ENCODE data around the gene RFPL1.
A peak's percentile ranks its signal among the peaks of the same experiment; 100 is the strongest.

Gene RFPL1

GRCh38 chr22:29457730-29458129 lies 19.3 kb downstream of the RFPL1 start:
- no peak for TF ChIP-seq CTCF (IDR thresholded peaks at IDR 0.05; ENCODE audit: low read depth, low read length, missing control alignments)
- Histone ChIP-seq H3K4me3 (ENCODE audit: low read depth, low read length) (no peak overlapping the region), H3K27ac (no peak overlapping the region), H3K36me3 (replicated peaks) (no peaks in the 10 kb centered on the region), H3K27me3 (replicated peaks) (no peaks in the 10 kb centered on the region)
- in situ Hi-C loops (cut with HindIII; ENCODE audit: low pct_ligation_motif_present, low sequenced_read_pairs) = no loop called here
- DNase-seq = peak; percentile 47

GRCh38 chr22:29458551-29458950 lies 20.2 kb downstream of the RFPL1 start:
- Histone ChIP-seq H3K36me3 (replicated peaks) (no peaks in the 10 kb centered on the region), H3K27ac (no peak overlapping the region), H3K27me3 (replicated peaks) (no peaks in the 10 kb centered on the region), H3K4me3 (ENCODE audit: low read depth, low read length) (no peak overlapping the region)
- no peak for TF ChIP-seq CTCF (IDR thresholded peaks at IDR 0.05; ENCODE audit: low read depth, low read length, missing control alignments)
- in situ Hi-C loops (cut with HindIII; ENCODE audit: low pct_ligation_motif_present, low sequenced_read_pairs) = no loop called here
- no peak for DNase-seq

DNA sequence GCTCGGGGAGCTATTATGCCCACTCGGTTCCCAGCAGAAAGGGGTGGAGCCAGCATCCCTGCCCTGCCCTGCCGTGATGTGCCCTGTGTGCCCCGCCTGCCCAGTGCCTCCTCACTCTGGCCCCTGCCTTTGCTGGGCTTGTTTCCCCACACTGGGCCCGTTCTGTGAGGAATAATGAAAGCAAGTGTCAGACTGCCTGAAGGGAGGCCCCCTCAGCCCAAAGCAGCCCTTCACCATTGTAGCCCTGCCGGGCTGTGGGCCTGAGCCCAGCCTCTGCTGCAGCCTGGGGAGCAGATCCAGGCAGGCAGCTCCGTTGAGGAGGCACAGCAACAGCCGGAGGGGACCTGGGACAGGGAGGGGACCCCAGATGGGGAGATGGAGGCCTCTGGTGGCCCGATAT lies 21.4 kb downstream of the RFPL1 start:
- in situ Hi-C loops (cut with HindIII; ENCODE audit: low pct_ligation_motif_present, low sequenced_read_pairs) = no loop called here
- DNase-seq = no peak
- Histone ChIP-seq H3K27me3 (replicated peaks) (no peaks in the 10 kb centered on the region), H3K4me3 (ENCODE audit: low read depth, low read length) (no peak overlapping the region), H3K36me3 (replicated peaks) (no peaks in the 10 kb centered on the region), H3K27ac (no peak overlapping the region)
- no peak for TF ChIP-seq CTCF (IDR thresholded peaks at IDR 0.05; ENCODE audit: low read depth, low read length, missing control alignments)

- Histone ChIP-seq H3K27me3 (replicated peaks) (no peaks in the 10 kb centered on the region), H3K4me3 (ENCODE audit: low read depth, low read length) (no peak overlapping the region), H3K36me3 (replicated peaks) (no peaks in the 10 kb centered on the region), H3K27ac (no peak overlapping the region)
- in situ Hi-C loops (cut with HindIII; ENCODE audit: low pct_ligation_motif_present, low sequenced_read_pairs) = no loop called here
- TF ChIP-seq CTCF (IDR thresholded peaks at IDR 0.05; ENCODE audit: low read depth, low read length, missing control alignments) = no peak
- DNase-seq = no peak
Observed at GRCh38 chr22:29461263-29461662, 22.9 kb downstream of the RFPL1 start.

GRCh38 chr22:29463629-29464028 lies 25.2 kb downstream of the RFPL1 start:
- Histone ChIP-seq H3K36me3 (replicated peaks) (no peaks in the 10 kb centered on the region), H3K27ac (no peak overlapping the region), H3K4me3 (ENCODE audit: low read depth, low read length) (no peak overlapping the region), H3K27me3 (replicated peaks) (peaks cover 3% of the 10 kb centered on the region)
- no peak for TF ChIP-seq CTCF (IDR thresholded peaks at IDR 0.05; ENCODE audit: low read depth, low read length, missing control alignments)
- in situ Hi-C loops (cut with HindIII; ENCODE audit: low pct_ligation_motif_present, low sequenced_read_pairs) = no loop called here
- DNase-seq = no peak

DNA sequence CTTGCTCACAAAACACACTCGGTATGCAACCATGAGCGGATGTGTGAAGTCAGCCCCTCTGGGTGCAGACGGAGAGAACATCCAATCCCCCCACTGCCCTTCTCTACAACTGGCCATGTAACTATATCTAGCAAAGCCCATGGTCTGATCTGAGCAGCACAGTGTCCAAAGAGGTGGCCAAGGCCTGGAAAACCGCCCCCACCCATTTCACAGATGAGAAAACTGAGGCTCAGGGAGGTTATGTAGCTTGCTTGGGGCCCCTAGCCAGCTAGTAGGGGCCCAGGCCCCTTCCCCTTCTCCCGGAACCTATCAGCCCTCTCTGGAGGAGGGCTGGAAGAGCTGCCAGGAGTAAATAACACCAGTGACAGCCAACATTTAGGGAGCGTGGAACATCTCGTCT lies 26.2 kb downstream of the RFPL1 start:
- H3K27ac ChIP-seq = no peak overlapping the region
- peaks cover 9% of the 10 kb centered on the region for H3K27me3 ChIP-seq (replicated peaks)
- DNase-seq = no peak
- TF ChIP-seq CTCF (IDR thresholded peaks at IDR 0.05; ENCODE audit: low read depth, low read length, missing control alignments) = no peak
- no peaks in the 10 kb centered on the region for H3K36me3 ChIP-seq (replicated peaks)
- H3K4me3 ChIP-seq (ENCODE audit: low read depth, low read length) = no peak overlapping the region
- in situ Hi-C loops (cut with HindIII; ENCODE audit: low pct_ligation_motif_present, low sequenced_read_pairs) = no loop called here
